Astrocyte (in vitro differentiated cells and primary cell): ENCODE measurements around the gene LMOD1.

Experiments
- EZH2 ChIP-seq: IDR thresholded peaks from 2 replicates; pipeline ENCODE4 v1.6.1; 2012; ENCODE audit warnings: mild to moderate bottlenecking, low read length, inconsistent platforms; ENCODE audit not compliant: insufficient read depth
- TF ChIP-seq, protein P1 (sequence below): IDR thresholded peaks from 2 replicates; pipeline ENCODE4 v1.5.1; 2011; ENCODE audit warnings: low read depth, mild to moderate bottlenecking, inconsistent platforms, low read length, moderate library complexity; ENCODE audit not compliant: insufficient read depth

DNA sequence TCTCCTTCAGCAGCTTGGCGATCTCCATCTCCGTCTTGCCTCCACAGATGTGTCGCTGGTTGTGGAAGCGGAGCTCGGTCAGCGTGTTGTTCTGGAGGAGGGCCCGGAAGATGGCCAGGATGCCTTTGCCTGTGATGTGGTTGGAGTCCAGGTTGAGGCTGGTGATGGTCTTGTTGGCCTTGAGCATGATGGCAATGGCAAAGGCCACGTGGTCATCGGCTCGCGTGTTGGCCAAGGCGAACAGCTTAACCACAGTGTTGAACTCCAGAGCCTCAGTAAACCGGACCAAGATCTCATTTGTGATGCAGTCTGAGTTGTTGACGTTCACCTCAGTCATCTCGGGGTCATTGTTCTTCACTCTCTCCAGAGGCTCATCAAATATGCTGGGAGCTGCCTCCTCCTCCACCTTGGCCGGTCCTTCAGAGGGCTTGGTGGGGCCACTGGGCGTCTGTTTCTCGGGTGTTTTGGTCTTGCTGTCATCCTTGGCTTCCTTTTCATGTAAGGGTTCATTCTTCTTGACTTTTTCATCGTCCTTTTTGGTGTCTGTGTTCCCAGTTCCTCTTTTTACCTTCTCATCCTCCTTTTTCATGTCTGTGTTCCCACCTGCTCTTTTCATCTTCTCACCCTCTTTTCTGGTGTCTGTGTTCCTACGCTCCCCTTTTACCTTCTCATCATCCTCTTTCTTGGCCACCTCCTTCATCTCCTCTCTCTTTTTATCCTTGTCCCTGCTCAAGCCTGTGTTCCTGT, 46.5 kb downstream of the LMOD1 start:
- TF ChIP-seq, protein P1, sequence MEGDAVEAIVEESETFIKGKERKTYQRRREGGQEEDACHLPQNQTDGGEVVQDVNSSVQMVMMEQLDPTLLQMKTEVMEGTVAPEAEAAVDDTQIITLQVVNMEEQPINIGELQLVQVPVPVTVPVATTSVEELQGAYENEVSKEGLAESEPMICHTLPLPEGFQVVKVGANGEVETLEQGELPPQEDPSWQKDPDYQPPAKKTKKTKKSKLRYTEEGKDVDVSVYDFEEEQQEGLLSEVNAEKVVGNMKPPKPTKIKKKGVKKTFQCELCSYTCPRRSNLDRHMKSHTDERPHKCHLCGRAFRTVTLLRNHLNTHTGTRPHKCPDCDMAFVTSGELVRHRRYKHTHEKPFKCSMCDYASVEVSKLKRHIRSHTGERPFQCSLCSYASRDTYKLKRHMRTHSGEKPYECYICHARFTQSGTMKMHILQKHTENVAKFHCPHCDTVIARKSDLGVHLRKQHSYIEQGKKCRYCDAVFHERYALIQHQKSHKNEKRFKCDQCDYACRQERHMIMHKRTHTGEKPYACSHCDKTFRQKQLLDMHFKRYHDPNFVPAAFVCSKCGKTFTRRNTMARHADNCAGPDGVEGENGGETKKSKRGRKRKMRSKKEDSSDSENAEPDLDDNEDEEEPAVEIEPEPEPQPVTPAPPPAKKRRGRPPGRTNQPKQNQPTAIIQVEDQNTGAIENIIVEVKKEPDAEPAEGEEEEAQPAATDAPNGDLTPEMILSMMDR: no peak
- no peak for TF ChIP-seq EZH2
